ENCODE results near the gene DBI. TPM values are rescaled to one million over a fixed set of nuclear protein-coding genes. Genes with fewer than 3 reads are reported as not detected.

DBI gene
- total and polyA plus RNA-seq, 2 of the 13 experiments (the other 11 are each of a cell fraction or from before 2014, with no cell fraction given), result 330 to 659 TPM

GRCh38 chr2:119367472-119368099 lies 809 bp downstream of the DBI start (continued):
- TF ChIP-seq, protein P1, sequence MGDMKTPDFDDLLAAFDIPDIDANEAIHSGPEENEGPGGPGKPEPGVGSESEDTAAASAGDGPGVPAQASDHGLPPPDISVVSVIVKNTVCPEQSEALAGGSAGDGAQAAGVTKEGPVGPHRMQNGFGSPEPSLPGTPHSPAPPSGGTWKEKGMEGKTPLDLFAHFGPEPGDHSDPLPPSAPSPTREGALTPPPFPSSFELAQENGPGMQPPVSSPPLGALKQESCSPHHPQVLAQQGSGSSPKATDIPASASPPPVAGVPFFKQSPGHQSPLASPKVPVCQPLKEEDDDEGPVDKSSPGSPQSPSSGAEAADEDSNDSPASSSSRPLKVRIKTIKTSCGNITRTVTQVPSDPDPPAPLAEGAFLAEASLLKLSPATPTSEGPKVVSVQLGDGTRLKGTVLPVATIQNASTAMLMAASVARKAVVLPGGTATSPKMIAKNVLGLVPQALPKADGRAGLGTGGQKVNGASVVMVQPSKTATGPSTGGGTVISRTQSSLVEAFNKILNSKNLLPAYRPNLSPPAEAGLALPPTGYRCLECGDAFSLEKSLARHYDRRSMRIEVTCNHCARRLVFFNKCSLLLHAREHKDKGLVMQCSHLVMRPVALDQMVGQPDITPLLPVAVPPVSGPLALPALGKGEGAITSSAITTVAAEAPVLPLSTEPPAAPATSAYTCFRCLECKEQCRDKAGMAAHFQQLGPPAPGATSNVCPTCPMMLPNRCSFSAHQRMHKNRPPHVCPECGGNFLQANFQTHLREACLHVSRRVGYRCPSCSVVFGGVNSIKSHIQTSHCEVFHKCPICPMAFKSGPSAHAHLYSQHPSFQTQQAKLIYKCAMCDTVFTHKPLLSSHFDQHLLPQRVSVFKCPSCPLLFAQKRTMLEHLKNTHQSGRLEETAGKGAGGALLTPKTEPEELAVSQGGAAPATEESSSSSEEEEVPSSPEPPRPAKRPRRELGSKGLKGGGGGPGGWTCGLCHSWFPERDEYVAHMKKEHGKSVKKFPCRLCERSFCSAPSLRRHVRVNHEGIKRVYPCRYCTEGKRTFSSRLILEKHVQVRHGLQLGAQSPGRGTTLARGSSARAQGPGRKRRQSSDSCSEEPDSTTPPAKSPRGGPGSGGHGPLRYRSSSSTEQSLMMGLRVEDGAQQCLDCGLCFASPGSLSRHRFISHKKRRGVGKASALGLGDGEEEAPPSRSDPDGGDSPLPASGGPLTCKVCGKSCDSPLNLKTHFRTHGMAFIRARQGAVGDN (CRISPR knock-in tag; IDR thresholded peaks at IDR 0.05), result peak; percentile 12
- no peak for TF ChIP-seq KDM3A (CRISPR knock-in tag; IDR thresholded peaks at IDR 0.05; ENCODE audit: low read depth)
- 0 out of 2 replicates have a peak, but pooled peaks have one; percentile 30 for TF ChIP-seq ZNF740 (CRISPR knock-in tag; IDR thresholded peaks at IDR 0.05)
- peak; percentile 77 for TF ChIP-seq MED1 (CRISPR knock-in tag; IDR thresholded peaks at IDR 0.05)
- TF ChIP-seq ZFP41 (CRISPR knock-in tag; IDR thresholded peaks at IDR 0.05; ENCODE audit: borderline replicate concordance), result 0 out of 2 replicates have a peak, but pooled peaks have one; percentile 36
- TF ChIP-seq, protein P2, sequence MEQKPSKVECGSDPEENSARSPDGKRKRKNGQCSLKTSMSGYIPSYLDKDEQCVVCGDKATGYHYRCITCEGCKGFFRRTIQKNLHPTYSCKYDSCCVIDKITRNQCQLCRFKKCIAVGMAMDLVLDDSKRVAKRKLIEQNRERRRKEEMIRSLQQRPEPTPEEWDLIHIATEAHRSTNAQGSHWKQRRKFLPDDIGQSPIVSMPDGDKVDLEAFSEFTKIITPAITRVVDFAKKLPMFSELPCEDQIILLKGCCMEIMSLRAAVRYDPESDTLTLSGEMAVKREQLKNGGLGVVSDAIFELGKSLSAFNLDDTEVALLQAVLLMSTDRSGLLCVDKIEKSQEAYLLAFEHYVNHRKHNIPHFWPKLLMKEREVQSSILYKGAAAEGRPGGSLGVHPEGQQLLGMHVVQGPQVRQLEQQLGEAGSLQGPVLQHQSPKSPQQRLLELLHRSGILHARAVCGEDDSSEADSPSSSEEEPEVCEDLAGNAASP (CRISPR knock-in tag; IDR thresholded peaks at IDR 0.05; ENCODE audit: borderline replicate concordance), result no peak
- 0 out of 2 replicates have a peak, but pooled peaks have one; percentile 21 for TF ChIP-seq SOX13 (IDR thresholded peaks at IDR 0.05)
- TF ChIP-seq SOX13 (CRISPR knock-in tag; conservative IDR thresholded peaks at IDR 0.05 in 1 of 2, IDR thresholded peaks at IDR 0.05 in 1 of 2), result no peak
- TF ChIP-seq ZNF382 (CRISPR knock-in tag; IDR thresholded peaks at IDR 0.05; ENCODE audit: borderline replicate concordance), result no peak
- TF ChIP-seq CREB1 (IDR thresholded peaks at IDR 0.05), result no peak
- TF ChIP-seq CREB1 (CRISPR knock-in tag; IDR thresholded peaks at IDR 0.05), result no peak
- TF ChIP-seq ZNF589 (CRISPR knock-in tag; conservative IDR thresholded peaks at IDR 0.05), result no peak
- TF ChIP-seq PTBP1 (IDR thresholded peaks at IDR 0.05; ENCODE audit: low read depth, low read length, poor library complexity, severe bottlenecking), result no peak
- TF ChIP-seq, protein P3, sequence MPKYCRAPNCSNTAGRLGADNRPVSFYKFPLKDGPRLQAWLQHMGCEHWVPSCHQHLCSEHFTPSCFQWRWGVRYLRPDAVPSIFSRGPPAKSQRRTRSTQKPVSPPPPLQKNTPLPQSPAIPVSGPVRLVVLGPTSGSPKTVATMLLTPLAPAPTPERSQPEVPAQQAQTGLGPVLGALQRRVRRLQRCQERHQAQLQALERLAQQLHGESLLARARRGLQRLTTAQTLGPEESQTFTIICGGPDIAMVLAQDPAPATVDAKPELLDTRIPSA (CRISPR knock-in tag; IDR thresholded peaks at IDR 0.05; ENCODE audit: borderline replicate concordance), result no peak
- no peak for TF ChIP-seq THYN1 (CRISPR knock-in tag; IDR thresholded peaks at IDR 0.05; ENCODE audit: borderline replicate concordance, low read depth)
- no peak for TF ChIP-seq ZNF101 (CRISPR knock-in tag; IDR thresholded peaks at IDR 0.05; ENCODE audit: borderline replicate concordance, low read depth)

Data from HepG2 (cell line).